ENCODE data around the gene PATJ. TPM values are rescaled to one million over a fixed set of nuclear protein-coding genes. Genes with fewer than 3 reads are reported as not detected.

The PATJ gene
- total and polyA plus RNA-seq, 2 donors (not counting 3 experiments of a cell fraction or from before 2014, with no cell fraction given), result 1.1 to 3.0 TPM

DNA sequence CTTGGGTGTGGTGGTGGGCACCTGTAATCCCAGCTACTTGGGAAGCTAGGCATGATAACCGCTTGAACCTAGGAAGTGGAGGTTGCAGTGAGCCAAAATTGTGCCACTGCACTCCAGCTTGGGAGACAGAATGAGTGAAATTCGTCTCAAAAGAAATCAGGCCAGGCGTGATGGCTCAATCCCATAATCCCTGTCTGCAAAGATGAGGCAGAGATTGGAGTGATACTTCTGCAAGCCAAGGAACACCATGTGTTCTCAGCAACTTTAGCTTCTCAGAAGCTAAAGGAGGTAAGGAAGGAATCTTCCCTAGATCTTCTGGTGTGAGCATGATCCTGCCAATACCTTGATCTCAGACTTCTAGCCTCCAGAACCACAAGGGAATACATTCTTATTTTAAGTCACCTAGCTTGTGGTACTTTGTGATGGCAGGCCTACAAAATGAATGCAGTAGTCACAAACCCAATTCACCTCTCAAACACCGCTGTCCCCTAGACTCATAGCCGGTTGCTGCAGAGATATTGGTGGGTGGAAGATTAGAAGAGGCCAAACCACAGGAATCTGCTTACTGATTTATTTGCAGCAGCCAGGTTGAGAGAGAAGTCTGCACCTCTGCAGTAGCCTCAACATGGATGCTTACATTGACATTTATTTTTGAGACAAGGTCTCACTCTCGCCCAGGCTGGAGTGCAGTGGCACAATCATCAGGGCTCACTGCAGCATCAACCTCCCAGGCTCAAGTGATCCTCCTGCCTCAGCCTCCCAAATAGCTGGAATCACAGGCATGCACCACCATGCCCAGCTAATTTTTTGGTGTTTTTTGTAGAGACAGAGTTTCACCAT, 471.0 kb downstream of the PATJ start:
- no peaks in the 10 kb centered on the region for H3K4me1 ChIP-seq (ENCODE audit: control insufficient read depth, extremely low read depth, insufficient read depth, low read length)
- no peaks in the 10 kb centered on the region for H3K79me2 ChIP-seq (ENCODE audit: control insufficient read depth, insufficient read depth, low read length)
- no peaks in the 10 kb centered on the region for H3K27me3 ChIP-seq (ENCODE audit: control insufficient read depth in 2 of 2, insufficient read depth in 2 of 2, low read length in 2 of 2)
- H4K20me1 ChIP-seq (replicated peaks; ENCODE audit: control insufficient read depth, extremely low read depth, insufficient read depth, low read length), result no peaks in the 10 kb centered on the region
- no peak overlapping the region for H3K4me3 ChIP-seq (replicated peaks in 1 of 3; ENCODE audit: insufficient read depth in 1 of 3, low read depth in 1 of 3, low read length in 3 of 3)
- H3K4me2 ChIP-seq (ENCODE audit: insufficient read depth, low read length), result no peak overlapping the region
- dilution Hi-C loops (cut with MboI; ENCODE audit: extremely low pct_ligation_motif_present, low sequenced_read_pairs), result no loop called here
- DNase-seq (ENCODE audit: low read depth, low spot score) (no peak), FAIRE-seq (no peak)
- H3K9me1 ChIP-seq (replicated peaks; ENCODE audit: control insufficient read depth, extremely low read depth, insufficient read depth, low read length), result no peaks in the 10 kb centered on the region
- ChIA-PET POLR2A (no interaction called here), CTCF (no interaction called here)
- H3K9ac ChIP-seq (replicated peaks; ENCODE audit: extremely low read depth, insufficient read depth, low read length), result no peak overlapping the region
- TF ChIP-seq EZH2 (IDR thresholded peaks at IDR 0.05; ENCODE audit: borderline replicate concordance, low read depth, low read length, severe bottlenecking) (no peak), FOS (IDR thresholded peaks at IDR 0.05; ENCODE audit: borderline replicate concordance, insufficient read depth, low read length) (no peak), GATA2 (IDR thresholded peaks at IDR 0.05; ENCODE audit: insufficient read depth, insufficient read length, low read depth, low read length) (no peak), MYC (IDR thresholded peaks at IDR 0.05; ENCODE audit: low read depth, low read length) (no peak)
- H3K36me3 ChIP-seq (ENCODE audit: control insufficient read depth in 2 of 2, extremely low read depth in 1 of 2, insufficient read depth in 2 of 2, low read length in 2 of 2), result no peaks in the 10 kb centered on the region
- intact Hi-C loops (cut with micrococcal nuclease), result no loop called here
- BruUV-seq (replicated peaks), result no TSS peak
- no peaks in the 10 kb centered on the region for H3K9me3 ChIP-seq (replicated peaks; ENCODE audit: control insufficient read depth, insufficient read depth, low read length)
- no peak overlapping the region for H3K27ac ChIP-seq (ENCODE audit: insufficient read depth, low read depth, low read length)
- H2AFZ ChIP-seq (ENCODE audit: low read depth, low read length), result no peak overlapping the region

DNA sequence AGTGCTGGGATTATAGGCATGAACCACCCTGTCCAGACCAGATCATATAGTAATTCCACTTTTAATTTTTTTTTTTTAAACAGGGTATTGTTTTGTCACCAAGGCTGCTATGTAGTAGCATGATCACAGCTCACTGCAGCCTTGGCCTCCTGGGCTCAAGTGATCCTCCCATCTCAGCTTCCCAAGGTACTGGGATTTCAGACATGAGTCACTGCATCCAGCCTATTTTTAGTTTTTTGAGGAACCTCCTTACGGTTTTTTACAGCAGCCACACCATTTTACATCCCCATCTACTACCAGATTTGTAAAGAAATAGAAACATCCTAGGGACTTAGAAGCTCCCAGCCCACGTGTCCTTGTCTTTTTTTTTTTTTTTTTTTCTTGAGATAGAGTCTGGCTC, 476.3 kb downstream of the PATJ start:
- H3K36me3 ChIP-seq (ENCODE audit: control insufficient read depth in 2 of 2, extremely low read depth in 1 of 2, insufficient read depth in 2 of 2, low read length in 2 of 2), result no peaks in the 10 kb centered on the region
- no peaks in the 10 kb centered on the region for H3K4me1 ChIP-seq (ENCODE audit: control insufficient read depth, extremely low read depth, insufficient read depth, low read length)
- no peak overlapping the region for H3K4me2 ChIP-seq (ENCODE audit: insufficient read depth, low read length)
- H3K9ac ChIP-seq (replicated peaks; ENCODE audit: extremely low read depth, insufficient read depth, low read length), result no peak overlapping the region
- POLR2A ChIA-PET, result no interaction called here
- H3K79me2 ChIP-seq (ENCODE audit: control insufficient read depth, insufficient read depth, low read length), result no peaks in the 10 kb centered on the region
- dilution Hi-C loops (cut with MboI; ENCODE audit: extremely low pct_ligation_motif_present, low sequenced_read_pairs), result no loop called here
- FAIRE-seq, result no peak
- intact Hi-C loops (cut with micrococcal nuclease), result no loop called here
- no peaks in the 10 kb centered on the region for H4K20me1 ChIP-seq (replicated peaks; ENCODE audit: control insufficient read depth, extremely low read depth, insufficient read depth, low read length)
- H2AFZ ChIP-seq (ENCODE audit: low read depth, low read length), result no peak overlapping the region
- H3K27ac ChIP-seq (ENCODE audit: insufficient read depth, low read depth, low read length), result no peak overlapping the region
- no peaks in the 10 kb centered on the region for H3K9me1 ChIP-seq (replicated peaks; ENCODE audit: control insufficient read depth, extremely low read depth, insufficient read depth, low read length)
- TF ChIP-seq, protein P1, sequence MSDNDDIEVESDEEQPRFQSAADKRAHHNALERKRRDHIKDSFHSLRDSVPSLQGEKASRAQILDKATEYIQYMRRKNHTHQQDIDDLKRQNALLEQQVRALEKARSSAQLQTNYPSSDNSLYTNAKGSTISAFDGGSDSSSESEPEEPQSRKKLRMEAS (IDR thresholded peaks at IDR 0.05; ENCODE audit: insufficient read depth, insufficient read length), result no peak
- no peak for TF ChIP-seq POLR2A (IDR thresholded peaks at IDR 0.05; ENCODE audit: low read depth, low read length)
- TF ChIP-seq EZH2 (IDR thresholded peaks at IDR 0.05; ENCODE audit: borderline replicate concordance, low read depth, low read length, severe bottlenecking), result no peak
- TF ChIP-seq, protein P2, sequence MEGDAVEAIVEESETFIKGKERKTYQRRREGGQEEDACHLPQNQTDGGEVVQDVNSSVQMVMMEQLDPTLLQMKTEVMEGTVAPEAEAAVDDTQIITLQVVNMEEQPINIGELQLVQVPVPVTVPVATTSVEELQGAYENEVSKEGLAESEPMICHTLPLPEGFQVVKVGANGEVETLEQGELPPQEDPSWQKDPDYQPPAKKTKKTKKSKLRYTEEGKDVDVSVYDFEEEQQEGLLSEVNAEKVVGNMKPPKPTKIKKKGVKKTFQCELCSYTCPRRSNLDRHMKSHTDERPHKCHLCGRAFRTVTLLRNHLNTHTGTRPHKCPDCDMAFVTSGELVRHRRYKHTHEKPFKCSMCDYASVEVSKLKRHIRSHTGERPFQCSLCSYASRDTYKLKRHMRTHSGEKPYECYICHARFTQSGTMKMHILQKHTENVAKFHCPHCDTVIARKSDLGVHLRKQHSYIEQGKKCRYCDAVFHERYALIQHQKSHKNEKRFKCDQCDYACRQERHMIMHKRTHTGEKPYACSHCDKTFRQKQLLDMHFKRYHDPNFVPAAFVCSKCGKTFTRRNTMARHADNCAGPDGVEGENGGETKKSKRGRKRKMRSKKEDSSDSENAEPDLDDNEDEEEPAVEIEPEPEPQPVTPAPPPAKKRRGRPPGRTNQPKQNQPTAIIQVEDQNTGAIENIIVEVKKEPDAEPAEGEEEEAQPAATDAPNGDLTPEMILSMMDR (IDR thresholded peaks at IDR 0.05; ENCODE audit: extremely low read depth in 1 of 2, insufficient read depth in 1 of 2, low read depth in 1 of 2, low read length in 2 of 2), result no peak
- TF ChIP-seq FOS (IDR thresholded peaks at IDR 0.05; ENCODE audit: borderline replicate concordance, insufficient read depth, low read length), result no peak
- no peak for TF ChIP-seq POLR2AphosphoS5 (IDR thresholded peaks at IDR 0.05; ENCODE audit: insufficient read depth, low read depth, low read length)
- TF ChIP-seq GATA2 (IDR thresholded peaks at IDR 0.05; ENCODE audit: insufficient read depth, insufficient read length, low read depth, low read length), result no peak
- no peak for TF ChIP-seq MYC (IDR thresholded peaks at IDR 0.05; ENCODE audit: low read depth, low read length)
- TF ChIP-seq JUN (IDR thresholded peaks at IDR 0.05; ENCODE audit: borderline replicate concordance, insufficient read depth, insufficient read length, low read depth), result no peak
- CTCF ChIA-PET, result no interaction called here
- no peaks in the 10 kb centered on the region for H3K27me3 ChIP-seq (ENCODE audit: control insufficient read depth in 2 of 2, insufficient read depth in 2 of 2, low read length in 2 of 2)
- no peak overlapping the region for H3K4me3 ChIP-seq (replicated peaks in 1 of 3; ENCODE audit: insufficient read depth in 1 of 3, low read depth in 1 of 3, low read length in 3 of 3)
- DNase-seq (ENCODE audit: low read depth, low spot score), result no peak
- BruUV-seq (replicated peaks), result no TSS peak
- H3K9me3 ChIP-seq (replicated peaks; ENCODE audit: control insufficient read depth, insufficient read depth, low read length), result no peaks in the 10 kb centered on the region

Measured in endothelial cell of umbilical vein (primary cell).